GM20000 (cell line): ENCODE results near the gene ST3GAL5.

Experiments
- DNase-seq: peaks from one replicate; pipeline ENCODE4 v3.0.0; 2012; ENCODE audit warnings: low spot score
- TF ChIP-seq, protein P1 (sequence below): IDR thresholded peaks from 2 replicates; pipeline ENCODE4 v1.5.1; 2012; ENCODE audit warnings: mild to moderate bottlenecking, control low read depth; ENCODE audit errors: extremely low read depth, missing control alignments

ST3GAL5 gene

GRCh38 chr2:85907671-85908157, 18.9 kb upstream of the ST3GAL5 start:
- TF ChIP-seq, protein P1, sequence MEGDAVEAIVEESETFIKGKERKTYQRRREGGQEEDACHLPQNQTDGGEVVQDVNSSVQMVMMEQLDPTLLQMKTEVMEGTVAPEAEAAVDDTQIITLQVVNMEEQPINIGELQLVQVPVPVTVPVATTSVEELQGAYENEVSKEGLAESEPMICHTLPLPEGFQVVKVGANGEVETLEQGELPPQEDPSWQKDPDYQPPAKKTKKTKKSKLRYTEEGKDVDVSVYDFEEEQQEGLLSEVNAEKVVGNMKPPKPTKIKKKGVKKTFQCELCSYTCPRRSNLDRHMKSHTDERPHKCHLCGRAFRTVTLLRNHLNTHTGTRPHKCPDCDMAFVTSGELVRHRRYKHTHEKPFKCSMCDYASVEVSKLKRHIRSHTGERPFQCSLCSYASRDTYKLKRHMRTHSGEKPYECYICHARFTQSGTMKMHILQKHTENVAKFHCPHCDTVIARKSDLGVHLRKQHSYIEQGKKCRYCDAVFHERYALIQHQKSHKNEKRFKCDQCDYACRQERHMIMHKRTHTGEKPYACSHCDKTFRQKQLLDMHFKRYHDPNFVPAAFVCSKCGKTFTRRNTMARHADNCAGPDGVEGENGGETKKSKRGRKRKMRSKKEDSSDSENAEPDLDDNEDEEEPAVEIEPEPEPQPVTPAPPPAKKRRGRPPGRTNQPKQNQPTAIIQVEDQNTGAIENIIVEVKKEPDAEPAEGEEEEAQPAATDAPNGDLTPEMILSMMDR = no peak

DNA sequence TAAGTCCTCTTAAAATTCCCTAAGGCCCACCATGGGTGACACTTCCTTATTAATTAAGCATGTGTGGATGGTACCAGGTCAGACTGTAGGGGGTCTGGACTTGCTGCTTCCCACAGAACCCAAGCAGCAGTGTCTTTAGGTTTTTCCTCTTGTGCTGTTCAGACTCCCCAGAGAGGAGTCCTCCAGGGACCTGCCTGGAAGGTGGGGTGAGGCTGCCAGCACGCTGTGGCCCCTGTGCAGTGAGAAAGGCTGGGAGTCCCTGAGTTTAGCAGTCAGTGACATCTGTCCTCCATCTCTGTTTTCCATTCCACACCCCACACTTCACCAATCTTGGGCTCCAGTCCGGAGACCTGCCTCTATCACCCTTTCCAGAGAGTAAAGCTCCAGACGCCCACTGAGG, 18.0 kb upstream of the ST3GAL5 start:
- TF ChIP-seq, protein P1 = no peak
- no peak for DNase-seq

More at GRCh38 chr2:85907671-85908157, 18.9 kb upstream of the ST3GAL5 start:
- no peak for DNase-seq

DNA sequence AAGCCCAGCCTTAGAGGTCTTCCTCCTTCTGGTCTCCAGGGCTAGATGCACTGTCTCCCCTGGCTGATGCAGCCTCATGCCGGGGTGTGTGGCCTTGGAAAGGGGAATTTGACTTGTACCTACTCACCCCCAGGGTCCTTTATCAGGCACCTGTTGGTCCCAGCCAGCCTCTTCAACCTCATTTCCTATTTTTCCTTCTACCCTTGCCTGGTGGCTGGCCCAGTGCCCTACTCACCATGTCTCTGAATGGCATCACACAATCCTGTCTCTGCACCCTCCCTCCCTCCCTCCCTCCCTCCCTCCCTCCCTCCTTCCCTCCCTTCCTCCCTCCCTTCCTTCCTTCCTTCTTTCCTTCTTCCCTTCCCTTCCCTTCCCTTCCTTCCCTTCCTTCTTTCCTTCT, 17.1 kb upstream of the ST3GAL5 start:
- no peak for DNase-seq
- TF ChIP-seq, protein P1 = no peak

DNA sequence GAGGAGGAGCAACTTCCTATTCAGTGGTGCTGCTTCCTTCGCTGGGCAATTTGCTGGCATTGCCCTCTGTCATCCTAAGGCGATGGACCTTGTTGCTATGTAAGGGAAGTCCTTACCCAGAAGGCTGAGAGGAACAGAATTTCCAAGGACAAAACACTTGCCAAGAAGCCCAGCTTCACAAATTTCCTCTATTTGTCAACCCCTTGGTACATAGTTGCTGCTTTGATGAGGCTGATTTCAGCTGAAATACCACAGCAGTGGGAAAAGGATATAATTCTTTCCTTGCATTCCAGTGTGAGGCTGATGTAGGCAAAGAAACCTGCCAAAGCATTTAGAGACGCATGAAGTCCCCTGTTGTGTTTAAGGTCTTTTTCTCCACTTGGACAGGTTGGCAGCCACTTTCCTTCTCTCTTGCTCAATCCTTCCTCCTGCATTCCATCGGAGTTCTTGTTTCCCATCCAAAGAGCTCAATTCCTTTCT, 16.4 kb upstream of the ST3GAL5 start:
- DNase-seq = no peak

GRCh38 chr2:85903849-85904248, 15.1 kb upstream of the ST3GAL5 start:
- no peak for DNase-seq
- TF ChIP-seq, protein P1 = no peak

More for the DNA sequence above, 16.4 kb upstream of the ST3GAL5 start:
- TF ChIP-seq, protein P1 = no peak

DNA sequence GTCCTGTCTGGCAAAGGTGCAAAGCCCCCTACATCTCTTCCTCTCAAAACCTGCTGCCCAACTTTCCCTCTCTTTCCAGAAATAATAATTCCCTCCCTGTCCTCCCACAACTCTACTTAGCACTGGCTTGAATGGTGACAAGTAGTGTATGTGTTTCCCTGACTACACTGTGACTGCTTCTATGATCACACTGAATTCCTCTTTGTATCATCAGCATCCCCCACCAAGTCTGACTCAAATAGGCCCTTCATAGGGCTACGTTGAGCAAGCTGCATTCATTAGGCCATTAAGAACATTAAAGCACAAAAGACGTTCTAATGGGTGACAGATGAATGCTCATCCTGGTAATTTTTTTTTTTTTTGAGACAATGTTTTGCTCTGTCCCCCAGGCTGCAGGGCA, 13.7 kb upstream of the ST3GAL5 start:
- no peak for DNase-seq
- TF ChIP-seq, protein P1 = no peak

- TF ChIP-seq, protein P1 = no peak
- no peak for DNase-seq
Measured at GRCh38 chr2:85901155-85901554, 12.4 kb upstream of the ST3GAL5 start.
